ENCODE results near the gene C4BPA.

The C4BPA gene

DNA sequence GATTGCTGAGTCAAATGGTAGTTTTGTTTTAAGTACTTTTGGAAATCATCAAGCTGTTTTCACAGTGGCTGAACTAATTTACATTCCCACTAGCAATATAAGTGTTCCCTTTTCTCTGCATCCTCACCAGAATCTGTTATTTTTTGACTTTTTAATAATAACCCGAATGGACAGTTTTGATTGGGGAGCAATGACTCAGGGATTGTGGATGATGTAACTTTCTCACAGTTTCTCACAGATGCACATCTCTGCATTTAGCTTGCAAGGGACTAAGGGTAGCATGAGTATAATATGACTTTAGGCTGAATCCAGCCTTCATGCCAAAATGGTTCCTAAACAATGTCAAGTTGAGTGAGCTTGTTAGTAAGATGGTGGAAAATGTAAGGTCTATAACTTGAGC is 90.2 kb downstream of the C4BPA start:
- DNase-seq, result no peak

Data from retina (tissue), 1 donor.